A549 (cell line): ENCODE measurements around the gene CPPED1.

Experiments
- CBX2 ChIP-seq: fragments of 200-600 bp; sonication (generic); IDR thresholded peaks from 2 replicates; pipeline ENCODE4 v1.6.1; 2016; ENCODE audit warnings: low read depth, mild to moderate bottlenecking, borderline replicate concordance
- EP300 ChIP-seq, 2 experiments: fragments of >200 bp; sonication (Bioruptor Twin); formaldehyde crosslinking; IDR thresholded peaks; 2 replicates in 1 of 2; 3 replicates in 1 of 2; pipeline ENCODE4 v1.6.1; 2016 to 2017
- FOXS1 ChIP-seq: fragments of 250-450 bp; sonication (Bioruptor Pico); IDR thresholded peaks from 2 replicates; pipeline ENCODE4 v1.5.0; 2020; ENCODE audit warnings: mild to moderate bottlenecking, moderate library complexity
- GATA3 ChIP-seq: IDR thresholded peaks from 2 replicates; pipeline ENCODE4 v1.6.1; 2012; ENCODE audit warnings: borderline replicate concordance
- POLR2A ChIP-seq: IDR thresholded peaks from 2 replicates; pipeline ENCODE4 v1.6.1; 2012; ENCODE audit warnings: mild to moderate bottlenecking, low read length
- RAD21 ChIP-seq, 2 experiments: fragments of >200 bp in 1 of 2; sonication (Bioruptor Twin) in 1 of 2; formaldehyde crosslinking in 1 of 2; IDR thresholded peaks in 1 of 2; conservative IDR thresholded peaks in 1 of 2; 2 replicates in 1 of 2; 3 replicates in 1 of 2; pipeline ENCODE4 v1.6.1; 2012 to 2018; ENCODE audit warnings: inconsistent platforms in 1 of 2
- RFX5 ChIP-seq: fragments of 450-650 bp; IDR thresholded peaks from 2 replicates; pipeline ENCODE4 v1.7.1; 2014; ENCODE audit warnings: antibody characterized with exemption, mild to moderate bottlenecking, moderate library complexity
- TF ChIP-seq, protein P1 (sequence below): fragments of >200 bp; sonication (Bioruptor Twin); formaldehyde crosslinking; IDR thresholded peaks from 3 replicates; pipeline ENCODE4 v1.5.1; 2016

DNA sequence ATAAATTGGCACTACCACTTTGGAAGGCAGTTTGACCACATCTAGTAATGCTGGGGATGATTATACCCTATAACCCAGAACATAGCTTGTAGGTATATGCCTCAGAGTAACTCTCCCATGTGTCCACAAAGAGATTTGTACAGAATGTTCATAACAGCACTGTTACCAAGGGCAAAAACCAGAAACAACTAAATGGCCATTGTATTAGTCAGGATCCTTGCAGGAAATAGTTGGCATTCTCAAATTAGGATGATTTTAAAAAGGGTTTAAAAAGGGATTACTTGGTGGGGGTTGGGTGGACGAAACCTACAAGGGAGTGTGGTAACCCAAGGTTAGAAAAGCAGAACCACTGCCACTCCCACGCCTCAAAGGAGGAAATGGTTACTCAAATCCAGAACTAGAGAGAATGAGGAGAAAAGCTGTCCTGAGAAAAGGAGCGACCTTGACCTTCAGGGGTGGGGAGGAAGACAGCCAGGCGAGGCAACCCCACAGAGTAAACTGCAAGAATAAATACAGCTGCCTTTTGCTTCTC is 2.1 kb downstream of the CPPED1 start:
- TF ChIP-seq, protein P1, sequence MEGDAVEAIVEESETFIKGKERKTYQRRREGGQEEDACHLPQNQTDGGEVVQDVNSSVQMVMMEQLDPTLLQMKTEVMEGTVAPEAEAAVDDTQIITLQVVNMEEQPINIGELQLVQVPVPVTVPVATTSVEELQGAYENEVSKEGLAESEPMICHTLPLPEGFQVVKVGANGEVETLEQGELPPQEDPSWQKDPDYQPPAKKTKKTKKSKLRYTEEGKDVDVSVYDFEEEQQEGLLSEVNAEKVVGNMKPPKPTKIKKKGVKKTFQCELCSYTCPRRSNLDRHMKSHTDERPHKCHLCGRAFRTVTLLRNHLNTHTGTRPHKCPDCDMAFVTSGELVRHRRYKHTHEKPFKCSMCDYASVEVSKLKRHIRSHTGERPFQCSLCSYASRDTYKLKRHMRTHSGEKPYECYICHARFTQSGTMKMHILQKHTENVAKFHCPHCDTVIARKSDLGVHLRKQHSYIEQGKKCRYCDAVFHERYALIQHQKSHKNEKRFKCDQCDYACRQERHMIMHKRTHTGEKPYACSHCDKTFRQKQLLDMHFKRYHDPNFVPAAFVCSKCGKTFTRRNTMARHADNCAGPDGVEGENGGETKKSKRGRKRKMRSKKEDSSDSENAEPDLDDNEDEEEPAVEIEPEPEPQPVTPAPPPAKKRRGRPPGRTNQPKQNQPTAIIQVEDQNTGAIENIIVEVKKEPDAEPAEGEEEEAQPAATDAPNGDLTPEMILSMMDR = no peak
- TF ChIP-seq POLR2A (no peak), RAD21 (conservative IDR thresholded peaks at IDR 0.05 in 1 of 2, IDR thresholded peaks at IDR 0.05 in 1 of 2) (no peak), FOXS1 (CRISPR knock-in tag) (no peak), RFX5 (no peak), EP300 (IDR thresholded peaks at IDR 0.05) (no peak), CBX2 (no peak), GATA3 (no peak)
